Smooth muscle cell (in vitro differentiated cells): ENCODE measurements around the gene EI24. TPM values are rescaled to one million over a fixed set of nuclear protein-coding genes. Genes with fewer than 3 reads are reported as not detected.

Experiments
- DNase-seq: peaks from one replicate; lab custom pipeline; 2025; ENCODE audit not compliant: unreplicated experiment; lab: John Stamatoyannopoulos, UW
- H2AFZ ChIP-seq: fragments of 200-600 bp; sonication (generic); 2 replicates; pipeline ENCODE4 v1.6.0; 2016; ENCODE audit warnings: antibody characterized with exemption, low read depth, mild to moderate bottlenecking
- H3F3A ChIP-seq: fragments of 200-600 bp; sonication (generic); 2 replicates; pipeline ENCODE4 v1.6.0; 2017; ENCODE audit warnings: antibody characterized with exemption, low read depth
- H3K27ac ChIP-seq: fragments of 200-600 bp; sonication (generic); 2 replicates; pipeline ENCODE4 v1.5.1; 2016; ENCODE audit warnings: low read depth, mild to moderate bottlenecking
- H3K27me3 ChIP-seq: fragments of 200-600 bp; sonication (generic); 2 replicates; pipeline ENCODE4 v1.6.1; 2016; ENCODE audit warnings: low read depth, mild to moderate bottlenecking
- H3K36me3 ChIP-seq: fragments of 200-600 bp; sonication (generic); 2 replicates; pipeline ENCODE4 v1.5.1; 2016; ENCODE audit warnings: low read depth
- H3K4me1 ChIP-seq: fragments of 200-600 bp; sonication (generic); 2 replicates; pipeline ENCODE4 v1.5.1; 2016; ENCODE audit warnings: low read depth
- H3K4me2 ChIP-seq: fragments of 200-600 bp; sonication (generic); 2 replicates; pipeline ENCODE4 v1.6.0; 2016; ENCODE audit warnings: mild to moderate bottlenecking
- H3K4me3 ChIP-seq: fragments of 200-600 bp; sonication (generic); 2 replicates; pipeline ENCODE4 v1.5.1; 2016; ENCODE audit warnings: mild to moderate bottlenecking
- H3K79me2 ChIP-seq: fragments of 200-600 bp; sonication (generic); 2 replicates; pipeline ENCODE4 v1.6.0; 2016; ENCODE audit warnings: low read depth, mild to moderate bottlenecking
- H3K9ac ChIP-seq: fragments of 200-600 bp; sonication (generic); 2 replicates; pipeline ENCODE4 v1.6.0; 2016; ENCODE audit warnings: low read depth
- H3K9me3 ChIP-seq: fragments of 200-600 bp; sonication (generic); replicated peaks from 2 replicates; pipeline ENCODE4 v1.5.1; 2016; ENCODE audit warnings: low read depth
- H4K20me1 ChIP-seq: fragments of 200-600 bp; sonication (generic); 2 replicates; pipeline ENCODE4 v1.6.0; 2016; ENCODE audit warnings: low read depth
- WGBS: methylation state at CpG from one replicate; pipeline ENCODE4 v1.1.7; 2016; ENCODE audit warnings: low lambda C conversion rate; 5-methylcytosine and 5-hydroxymethylcytosine counted together
- polyA plus RNA-seq: library from polyadenylated mRNA; unstranded; fragments of >200 nt; fragmentation: Nextera tagmentation; extraction: Ambion mirVana; gene quantifications from 2 replicates; pipeline ENCODE4 v1.2.1, GENCODE V29; 2016
- total RNA-seq: library from RNA; depleted of rRNA; stranded (reverse); fragments of >200 nt; gene quantifications from 2 replicates; pipeline ENCODE4 v1.2.3, GENCODE V29; 2014
- TF ChIP-seq, protein P1 (sequence below): fragments of 200-600 bp; sonication (generic); IDR thresholded peaks from 2 replicates; pipeline ENCODE4 v1.5.1; 2017; ENCODE audit warnings: borderline replicate concordance, mild to moderate bottlenecking, antibody characterized with exemption; ENCODE audit not compliant: insufficient read depth, poor library complexity, severe bottlenecking

The EI24 gene
- total and polyA plus RNA-seq, 2 experiments from 2014 or later, result 130 to 154 TPM

DNA sequence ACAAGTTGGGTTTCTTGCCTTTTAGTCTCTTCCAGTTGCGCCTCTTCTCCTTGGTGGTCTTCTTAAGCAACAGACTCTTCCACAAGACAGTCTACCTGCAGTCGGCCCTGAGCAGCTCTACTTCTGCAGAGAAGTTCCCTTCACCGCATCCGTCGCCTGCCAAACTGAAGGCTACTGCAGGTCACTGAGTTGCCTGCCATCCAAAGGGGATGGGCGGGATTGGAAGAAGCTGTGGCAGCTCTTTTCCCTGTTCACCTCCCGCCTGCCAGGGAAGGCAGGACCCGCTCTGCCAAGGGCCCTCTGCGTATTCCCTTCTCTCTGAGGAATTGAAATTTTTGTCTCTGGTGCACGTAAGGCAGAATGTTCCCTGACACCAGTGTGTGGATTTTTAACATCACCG lies 14.2 kb downstream of the EI24 start:
- DNase-seq, result no peak
- Histone ChIP-seq H3K9me3 (no peaks in the 10 kb centered on the region), H2AFZ (no peak overlapping the region), H3K9ac (no peak overlapping the region), H3K4me3 (no peak overlapping the region), H3K4me2 (no peak overlapping the region), H3K79me2 (no peaks in the 10 kb centered on the region), H3K36me3 (peaks cover 21% of the 10 kb centered on the region), H3F3A (no peaks in the 10 kb centered on the region), H3K4me1 (no peaks in the 10 kb centered on the region), H3K27ac (no peak overlapping the region), H3K27me3 (no peaks in the 10 kb centered on the region), H4K20me1 (no peaks in the 10 kb centered on the region)
- TF ChIP-seq, protein P1, sequence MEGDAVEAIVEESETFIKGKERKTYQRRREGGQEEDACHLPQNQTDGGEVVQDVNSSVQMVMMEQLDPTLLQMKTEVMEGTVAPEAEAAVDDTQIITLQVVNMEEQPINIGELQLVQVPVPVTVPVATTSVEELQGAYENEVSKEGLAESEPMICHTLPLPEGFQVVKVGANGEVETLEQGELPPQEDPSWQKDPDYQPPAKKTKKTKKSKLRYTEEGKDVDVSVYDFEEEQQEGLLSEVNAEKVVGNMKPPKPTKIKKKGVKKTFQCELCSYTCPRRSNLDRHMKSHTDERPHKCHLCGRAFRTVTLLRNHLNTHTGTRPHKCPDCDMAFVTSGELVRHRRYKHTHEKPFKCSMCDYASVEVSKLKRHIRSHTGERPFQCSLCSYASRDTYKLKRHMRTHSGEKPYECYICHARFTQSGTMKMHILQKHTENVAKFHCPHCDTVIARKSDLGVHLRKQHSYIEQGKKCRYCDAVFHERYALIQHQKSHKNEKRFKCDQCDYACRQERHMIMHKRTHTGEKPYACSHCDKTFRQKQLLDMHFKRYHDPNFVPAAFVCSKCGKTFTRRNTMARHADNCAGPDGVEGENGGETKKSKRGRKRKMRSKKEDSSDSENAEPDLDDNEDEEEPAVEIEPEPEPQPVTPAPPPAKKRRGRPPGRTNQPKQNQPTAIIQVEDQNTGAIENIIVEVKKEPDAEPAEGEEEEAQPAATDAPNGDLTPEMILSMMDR, result no peak
- WGBS, result 95% methylated on average over 11 of the region's 11 CpGs

DNA sequence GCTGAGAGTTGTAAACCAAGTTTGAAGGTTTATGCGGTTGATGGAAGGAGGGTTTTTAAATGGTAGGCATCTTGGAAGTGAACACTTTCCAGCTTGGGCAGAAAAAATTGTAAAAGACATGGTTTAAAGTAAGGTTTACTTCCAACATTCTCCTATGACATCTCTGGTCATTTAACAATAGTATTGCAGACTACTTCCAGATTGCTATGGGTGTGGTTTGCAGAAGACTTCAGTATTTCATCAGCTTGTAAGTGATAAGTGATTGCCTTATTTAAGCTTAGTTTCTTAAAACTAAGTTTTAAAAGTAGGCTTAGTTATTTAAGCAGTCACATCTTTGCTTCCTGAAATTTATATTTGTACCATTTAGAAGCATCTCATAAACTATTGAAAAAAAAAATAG lies 16.2 kb downstream of the EI24 start:
- WGBS, result 100% methylated on average over 1 of the region's 1 CpG

DNA sequence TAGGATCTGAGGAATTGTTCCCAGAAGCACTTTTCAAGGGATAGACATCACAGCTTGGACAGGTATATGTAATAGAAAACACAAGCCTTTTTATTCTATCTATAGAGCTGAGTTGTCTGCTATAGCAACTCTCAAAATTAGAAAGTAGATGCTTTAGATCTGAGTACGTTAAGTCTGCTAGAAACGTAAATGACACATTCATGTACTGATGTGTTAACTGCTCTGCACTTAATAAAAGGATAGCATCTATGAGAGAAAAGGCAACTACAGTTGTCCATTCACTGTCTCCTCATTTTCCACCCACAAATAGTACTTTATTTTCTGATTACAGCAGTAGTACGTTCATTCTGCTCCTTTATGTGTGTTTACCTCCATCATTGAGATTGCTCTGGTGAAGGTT lies 17.3 kb downstream of the EI24 start:
- H3K9ac ChIP-seq, result no peak overlapping the region
- H3K9me3 ChIP-seq, result no peaks in the 10 kb centered on the region
- H3K27me3 ChIP-seq, result no peaks in the 10 kb centered on the region
- no peak for DNase-seq
- no peak overlapping the region for H3K4me2 ChIP-seq
- H3K4me3 ChIP-seq, result no peak overlapping the region
- WGBS, result 96% methylated on average over 3 of the region's 3 CpGs
- H3K36me3 ChIP-seq, result no peaks in the 10 kb centered on the region
- no peak overlapping the region for H3K27ac ChIP-seq
- H3F3A ChIP-seq, result no peaks in the 10 kb centered on the region
- H2AFZ ChIP-seq, result no peak overlapping the region
- H3K4me1 ChIP-seq, result peaks cover 4% of the 10 kb centered on the region
- peaks cover 6% of the 10 kb centered on the region for H3K79me2 ChIP-seq
- TF ChIP-seq, protein P1, result no peak
- H4K20me1 ChIP-seq, result no peaks in the 10 kb centered on the region

More for the DNA sequence above, 16.2 kb downstream of the EI24 start:
- no peak for DNase-seq
- H3K36me3 ChIP-seq, result peaks cover 3% of the 10 kb centered on the region
- no peak overlapping the region for H3K4me2 ChIP-seq
- H4K20me1 ChIP-seq, result no peaks in the 10 kb centered on the region
- no peak overlapping the region for H2AFZ ChIP-seq
- no peaks in the 10 kb centered on the region for H3K27me3 ChIP-seq
- TF ChIP-seq, protein P1, result no peak
- H3F3A ChIP-seq, result no peaks in the 10 kb centered on the region
- no peak overlapping the region for H3K4me3 ChIP-seq
- no peak overlapping the region for H3K9ac ChIP-seq
- H3K79me2 ChIP-seq, result no peaks in the 10 kb centered on the region
- H3K27ac ChIP-seq, result no peak overlapping the region
- H3K9me3 ChIP-seq, result no peaks in the 10 kb centered on the region
- H3K4me1 ChIP-seq, result no peaks in the 10 kb centered on the region

DNA sequence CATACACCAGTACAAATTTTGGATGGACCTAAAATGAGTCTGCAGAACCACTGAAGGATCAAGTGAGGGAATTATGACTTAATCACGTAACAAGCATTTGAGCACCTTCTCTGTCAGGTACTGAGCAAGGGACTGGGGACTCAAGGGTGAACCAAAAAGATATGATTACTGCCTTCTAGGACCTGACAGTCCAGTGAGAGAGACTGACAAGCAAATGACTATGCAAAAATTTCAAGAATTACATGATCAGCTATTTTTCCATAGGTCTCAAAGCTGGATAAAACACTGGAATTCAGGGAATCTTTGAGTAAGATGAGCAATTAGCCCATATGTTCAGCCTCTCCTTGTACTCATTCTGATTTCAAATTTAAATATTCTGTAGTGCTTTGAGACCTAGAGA lies 18.2 kb downstream of the EI24 start:
- Histone ChIP-seq H3K27me3 (no peaks in the 10 kb centered on the region), H3K4me3 (no peak overlapping the region)
- 100% methylated on average over 1 of the region's 1 CpG for WGBS

More for the DNA sequence above, 18.2 kb downstream of the EI24 start:
- Histone ChIP-seq H2AFZ (no peak overlapping the region), H3K36me3 (no peaks in the 10 kb centered on the region), H4K20me1 (no peaks in the 10 kb centered on the region), H3K4me2 (no peak overlapping the region), H3K9ac (no peak overlapping the region), H3K79me2 (peaks cover 6% of the 10 kb centered on the region), H3F3A (no peaks in the 10 kb centered on the region), H3K9me3 (no peaks in the 10 kb centered on the region), H3K27ac (no peak overlapping the region), H3K4me1 (peaks cover 4% of the 10 kb centered on the region)
- TF ChIP-seq, protein P1, result no peak
- DNase-seq, result no peak
